CD4-positive, CD25-positive, alpha-beta regulatory T cell (primary cell): Measurements from ENCODE around the gene LRMDA. TPM values are rescaled to one million over a fixed set of nuclear protein-coding genes. Genes with fewer than 3 reads are reported as not detected.

Experiments used
- ATAC-seq, 2 donors: fragments of 150-1000 bp; cut with Tn5 transposase; one replicate each; pipeline ENCODE4 v1.10.0; 2021; ENCODE audit warnings: low read depth in 2 of 2, moderate number of reproducible peaks in 2 of 2, moderate library complexity in 1 of 2
- DNase-seq, 3 donors: peaks; one replicate each; pipeline versions ENCODE4 v3.0.0 to v3.0.0-alpha.2; 2012 to 2022; ENCODE audit warnings: mixed read lengths in 1 of 3
- H3K27ac ChIP-seq: one replicate; pipeline ENCODE4 v1.7.0; 2013; ENCODE audit warnings: mild to moderate bottlenecking, low read length; ENCODE audit not compliant: insufficient read depth, poor library complexity, severe bottlenecking
- H3K27me3 ChIP-seq: one replicate; pipeline ENCODE4 v1.7.0; 2013; ENCODE audit warnings: low read length; ENCODE audit not compliant: control insufficient read depth, insufficient read depth
- H3K36me3 ChIP-seq: one replicate; pipeline ENCODE4 v1.7.0; 2013; ENCODE audit warnings: mild to moderate bottlenecking, low read length, moderate library complexity; ENCODE audit not compliant: control insufficient read depth, insufficient read depth
- H3K4me1 ChIP-seq: 2 replicates; pipeline ENCODE4 v1.7.0; 2013; ENCODE audit warnings: mild to moderate bottlenecking, low read length; ENCODE audit not compliant: insufficient read depth, control insufficient read depth, poor library complexity, severe bottlenecking
- H3K4me3 ChIP-seq: one replicate; pipeline ENCODE4 v1.7.0; 2013; ENCODE audit warnings: low read depth, mild to moderate bottlenecking, low read length, moderate library complexity
- H3K9me3 ChIP-seq, 2 experiments: 1 replicate in 1 of 2; 2 replicates in 1 of 2; pipeline ENCODE4 v1.7.0; 2013; ENCODE audit warnings: low read length in 2 of 2, mild to moderate bottlenecking in 1 of 2, moderate library complexity in 1 of 2; ENCODE audit not compliant: control insufficient read depth in 2 of 2
- H3K27ac Mint-ChIP-seq, 3 donors: one replicate each; pipeline ENCODE4 v1.8.0; 2020 to 2022; ENCODE audit warnings: mild to moderate bottlenecking in 3 of 3, mixed read lengths in 3 of 3, moderate library complexity in 2 of 3
- H3K27me3 Mint-ChIP-seq: one replicate; pipeline ENCODE4 v1.8.0; 2022; ENCODE audit warnings: mild to moderate bottlenecking, mixed read lengths
- H3K36me3 Mint-ChIP-seq: one replicate; pipeline ENCODE4 v1.8.0; 2020; ENCODE audit warnings: mixed read lengths
- H3K4me1 Mint-ChIP-seq, 4 donors: one replicate each; pipeline ENCODE4 v1.8.0; 2020 to 2022; ENCODE audit warnings: mixed read lengths in 4 of 4, mild to moderate bottlenecking in 1 of 4
- H3K4me3 Mint-ChIP-seq, 4 donors: one replicate each; pipeline ENCODE4 v1.8.0; 2020 to 2022; ENCODE audit warnings: mild to moderate bottlenecking in 4 of 4, mixed read lengths in 4 of 4, moderate library complexity in 3 of 4
- H3K9me3 Mint-ChIP-seq, 7 donors: one replicate each; pipeline ENCODE4 v1.8.0; 2020 to 2022; ENCODE audit warnings: mixed read lengths in 7 of 7, mild to moderate bottlenecking in 3 of 7, moderate library complexity in 2 of 7
- polyA plus RNA-seq, 4 donors: library from polyadenylated mRNA; unstranded; fragments of 300-500 nt; fragmentation: Illumina TruSeq; gene quantifications; one replicate each; pipeline ENCODE4 v1.2.3, GENCODE V29; 2021
- total RNA-seq: library from RNA; stranded (reverse); gene quantifications from one replicate; pipeline ENCODE4 v1.2.3, GENCODE V29; 2022

LRMDA gene
- total and polyA plus RNA-seq, 5 donors from 2014 or later = 0.10 TPM; not detected in 4

DNA sequence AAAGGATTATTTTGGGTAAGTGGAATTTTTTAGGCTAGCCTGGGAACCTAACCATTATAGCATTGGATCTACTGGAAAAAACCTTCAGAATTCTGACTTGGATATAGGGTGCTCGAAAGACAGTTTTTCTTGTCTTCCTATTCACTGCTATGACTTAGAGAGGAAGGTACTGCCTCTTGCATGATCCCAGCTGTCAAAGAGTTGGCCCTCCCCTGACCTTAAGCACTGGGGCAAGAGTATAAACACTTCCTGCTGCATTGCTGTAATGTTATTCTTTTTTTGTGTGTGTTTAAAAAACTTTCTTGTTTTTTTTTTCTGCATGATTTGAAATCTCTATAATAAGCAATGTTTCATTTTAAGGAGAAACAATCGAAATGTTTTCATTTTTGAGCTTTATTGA is 113.0 kb downstream of the LRMDA start:
- no peaks in the 10 kb centered on the region for H3K36me3 ChIP-seq
- Mint-ChIP-seq H3K4me3 (no peak overlapping the region), H3K4me1 (no peaks in the 10 kb centered on the region), H3K9me3 (peaks cover 0 to 4% (median 0%) of the 10 kb centered on the region in 7 donors), H3K36me3 (no peaks in the 10 kb centered on the region), H3K27me3 (peaks cover 10% of the 10 kb centered on the region), H3K27ac (no peak overlapping the region)
- no peaks in the 10 kb centered on the region for H3K4me1 ChIP-seq
- H3K27me3 ChIP-seq = peaks cover 6% of the 10 kb centered on the region
- H3K27ac ChIP-seq = no peak overlapping the region
- ATAC-seq (no peak), DNase-seq (no peak)
- no peaks in the 10 kb centered on the region for H3K9me3 ChIP-seq
- no peak overlapping the region for H3K4me3 ChIP-seq

DNA sequence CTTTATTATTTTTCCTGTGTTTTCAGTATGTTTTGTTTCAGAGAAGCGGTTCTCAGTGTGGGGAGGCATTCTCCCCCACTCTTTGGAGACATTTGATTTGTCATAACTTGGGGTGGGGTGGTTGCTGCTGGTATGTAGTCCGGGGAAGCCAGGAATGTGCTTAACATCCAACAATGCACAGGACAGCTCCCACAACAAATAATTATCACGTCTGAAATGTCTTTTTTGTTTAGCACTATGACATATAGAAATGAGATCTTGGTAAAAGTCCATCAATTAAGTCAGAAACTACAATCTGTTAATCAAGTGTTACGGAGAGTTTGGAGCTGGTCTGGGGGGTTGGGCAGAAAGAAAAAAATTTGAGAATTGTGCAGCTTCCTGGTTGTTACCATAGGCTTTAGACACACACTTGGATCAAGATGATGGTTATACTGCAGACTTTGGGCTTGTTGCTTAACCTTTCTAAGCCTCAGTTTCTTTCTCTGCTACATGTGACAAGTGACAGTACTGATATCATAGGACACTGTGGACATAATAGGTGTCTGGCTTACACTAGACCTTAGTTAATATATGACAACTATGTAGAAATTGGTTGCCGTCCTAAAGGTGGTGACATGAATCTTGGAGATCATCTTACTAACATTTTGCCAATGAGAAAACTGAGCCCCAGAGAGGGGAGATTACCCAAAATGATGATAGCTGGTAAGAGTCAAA is 113.7 kb downstream of the LRMDA start:
- peaks cover 4% of the 10 kb centered on the region for H3K27me3 Mint-ChIP-seq
- Histone ChIP-seq H3K27me3 (peaks cover 4% of the 10 kb centered on the region), H3K36me3 (no peaks in the 10 kb centered on the region), H3K27ac (no peak overlapping the region), H3K4me3 (no peak overlapping the region), H3K9me3 (no peaks in the 10 kb centered on the region), H3K4me1 (no peaks in the 10 kb centered on the region)
- H3K4me3 Mint-ChIP-seq = no peak overlapping the region
- DNase-seq = no peak
- H3K36me3 Mint-ChIP-seq = no peaks in the 10 kb centered on the region
- no peaks in the 10 kb centered on the region for H3K4me1 Mint-ChIP-seq
- no peak overlapping the region for H3K27ac Mint-ChIP-seq
- no peak for ATAC-seq
- H3K9me3 Mint-ChIP-seq = peaks cover 0 to 6% (median 0%) of the 10 kb centered on the region in 7 donors

DNA sequence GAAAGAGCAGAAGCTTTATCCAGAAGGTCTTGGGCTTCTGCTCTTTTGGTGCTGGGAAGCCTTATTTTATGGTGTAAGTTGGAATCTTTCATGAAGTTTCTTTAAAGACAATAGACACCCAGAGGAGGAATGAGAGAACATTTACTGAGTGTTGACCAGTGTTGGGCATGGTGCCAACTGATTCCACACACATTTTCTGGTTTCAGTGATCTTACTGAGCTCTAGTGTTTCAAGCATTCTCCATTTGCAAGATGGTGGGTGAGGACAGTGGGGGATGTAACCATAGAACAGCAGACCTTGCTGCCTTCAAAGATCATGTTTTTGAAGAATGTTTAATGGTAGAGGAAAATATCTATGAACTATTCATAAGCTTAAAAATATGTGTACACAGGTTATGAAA is 114.6 kb downstream of the LRMDA start:
- Histone ChIP-seq H3K27me3 (peaks cover 2% of the 10 kb centered on the region), H3K9me3 (no peaks in the 10 kb centered on the region), H3K36me3 (no peaks in the 10 kb centered on the region), H3K4me1 (no peaks in the 10 kb centered on the region), H3K4me3 (no peak overlapping the region), H3K27ac (no peak overlapping the region)
- DNase-seq = no peak
- Mint-ChIP-seq H3K36me3 (no peaks in the 10 kb centered on the region), H3K27ac (no peak overlapping the region), H3K9me3 (peaks cover 0 to 6% (median 0%) of the 10 kb centered on the region in 7 donors), H3K4me1 (no peaks in the 10 kb centered on the region), H3K4me3 (no peak overlapping the region), H3K27me3 (peaks cover 4% of the 10 kb centered on the region)
- no peak for ATAC-seq

DNA sequence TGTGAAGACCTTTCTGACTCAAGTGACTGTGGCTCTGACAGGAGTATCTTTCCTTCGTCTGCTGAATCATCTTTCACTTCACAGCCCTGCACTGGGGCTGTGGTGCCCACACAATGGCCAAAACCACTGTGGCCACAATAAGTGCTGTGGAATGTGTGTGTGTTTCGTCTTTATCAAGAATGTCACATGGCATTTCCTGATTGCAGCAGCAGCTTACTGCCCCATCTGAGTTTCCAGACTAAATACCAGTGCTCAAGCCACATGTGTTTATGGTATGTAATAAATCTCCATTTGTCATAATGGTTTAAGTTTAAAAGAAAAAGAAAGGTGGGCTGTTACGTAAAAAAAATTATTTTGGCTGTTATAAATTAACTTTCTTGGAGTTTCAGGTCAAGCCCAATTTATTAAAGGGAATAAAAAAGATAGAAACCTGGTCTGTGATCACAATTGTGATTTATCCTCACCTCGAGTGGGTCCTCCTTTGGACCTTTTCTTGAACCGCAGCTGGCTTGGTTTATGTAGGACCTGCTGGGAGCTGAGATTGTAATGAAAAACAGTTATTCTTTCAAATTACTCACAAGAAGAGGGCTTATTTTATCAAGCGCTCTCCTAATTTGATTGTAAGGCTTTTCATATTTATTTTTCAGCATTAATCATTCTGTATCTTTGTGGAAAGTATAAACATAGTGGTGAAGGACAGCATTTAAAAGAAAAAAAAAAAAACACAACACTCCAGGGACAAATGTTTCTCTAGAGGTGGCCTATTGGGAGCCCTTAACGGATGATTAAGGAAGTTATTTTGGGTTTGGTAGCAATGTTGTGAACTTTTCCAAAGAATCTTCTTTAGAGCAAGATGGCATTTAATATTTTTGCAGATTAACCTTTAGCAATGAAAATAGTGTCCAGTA is 116.2 kb downstream of the LRMDA start:
- no peak for ATAC-seq
- Mint-ChIP-seq H3K27me3 (peaks cover 4% of the 10 kb centered on the region), H3K4me3 (no peak overlapping the region), H3K4me1 (no peaks in the 10 kb centered on the region), H3K27ac (no peak overlapping the region), H3K36me3 (no peaks in the 10 kb centered on the region), H3K9me3 (peaks cover 0 to 8% (median 4%) of the 10 kb centered on the region in 7 donors)
- Histone ChIP-seq H3K36me3 (no peaks in the 10 kb centered on the region), H3K4me3 (no peak overlapping the region), H3K27me3 (peaks cover 2% of the 10 kb centered on the region), H3K9me3 (no peaks in the 10 kb centered on the region), H3K27ac (no peak overlapping the region), H3K4me1 (no peaks in the 10 kb centered on the region)
- no peak for DNase-seq

DNA sequence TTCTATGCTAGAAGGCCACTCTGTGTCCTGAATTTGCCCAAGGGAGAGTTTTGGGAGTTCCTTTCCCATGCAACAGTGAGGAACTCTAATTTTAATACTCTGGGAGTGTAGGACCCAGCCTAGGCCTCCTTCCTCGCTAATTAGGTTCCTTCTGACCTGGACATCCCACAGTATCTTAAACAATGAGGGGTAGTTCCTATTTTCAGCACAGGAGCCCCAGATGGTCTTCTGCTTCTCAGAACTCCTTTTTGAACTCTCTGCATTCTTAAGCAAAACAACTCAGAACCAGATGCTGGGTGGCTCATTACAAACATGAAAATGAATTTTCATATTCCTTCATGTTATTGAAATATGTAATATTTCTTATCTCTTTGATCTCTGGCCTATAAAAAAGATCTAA is 116.9 kb downstream of the LRMDA start:
- Mint-ChIP-seq H3K27me3 (peaks cover 4% of the 10 kb centered on the region), H3K27ac (no peak overlapping the region), H3K4me1 (no peaks in the 10 kb centered on the region), H3K4me3 (no peak overlapping the region), H3K36me3 (no peaks in the 10 kb centered on the region), H3K9me3 (peaks cover 0 to 11% (median 4%) of the 10 kb centered on the region in 7 donors)
- ATAC-seq (no peak), DNase-seq (no peak)
- no peak overlapping the region for H3K4me3 ChIP-seq
- no peaks in the 10 kb centered on the region for H3K36me3 ChIP-seq
- no peaks in the 10 kb centered on the region for H3K4me1 ChIP-seq
- no peaks in the 10 kb centered on the region for H3K9me3 ChIP-seq
- peaks cover 2% of the 10 kb centered on the region for H3K27me3 ChIP-seq
- no peak overlapping the region for H3K27ac ChIP-seq

DNA sequence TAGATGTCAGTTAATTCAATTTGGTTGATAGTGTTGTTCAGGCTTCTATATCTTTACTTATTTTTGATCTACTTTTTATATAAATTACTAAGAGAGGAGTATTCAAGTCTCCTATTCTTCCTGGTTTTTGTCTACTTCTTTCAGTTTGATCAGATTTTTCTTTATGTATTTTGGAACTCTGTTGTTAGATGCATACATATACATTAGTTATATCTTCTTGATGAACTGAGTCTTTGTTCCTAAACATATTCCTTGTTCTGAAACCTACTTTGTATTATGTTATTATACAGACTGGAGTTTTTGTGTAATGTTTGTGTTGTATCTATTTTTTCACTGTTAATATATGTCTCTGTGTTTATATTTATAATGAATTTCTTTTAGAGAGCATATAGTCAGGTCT is 118.8 kb downstream of the LRMDA start:
- H3K4me1 ChIP-seq = no peaks in the 10 kb centered on the region

DNA sequence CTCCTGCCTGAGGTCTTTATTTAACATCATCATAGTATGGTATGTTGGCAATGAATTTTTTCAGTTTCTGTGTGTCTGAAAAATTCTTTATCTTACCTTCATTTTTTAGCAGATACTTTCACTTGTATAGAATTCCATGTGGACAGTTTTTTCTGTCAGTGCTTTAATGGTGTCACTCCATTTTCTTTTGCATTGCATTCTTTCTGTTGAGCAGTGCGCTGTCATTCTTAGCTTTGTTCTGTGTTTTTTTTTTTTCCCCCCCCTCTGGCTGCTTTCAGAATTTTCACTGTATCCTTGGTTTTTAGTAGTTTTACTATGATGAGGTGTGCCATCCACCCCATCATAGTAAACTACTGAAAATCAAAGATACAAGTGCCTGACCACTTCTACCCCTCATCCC is 120.7 kb downstream of the LRMDA start:
- Mint-ChIP-seq H3K9me3 (peaks cover 0 to 11% (median 4%) of the 10 kb centered on the region in 7 donors), H3K4me3 (no peak overlapping the region), H3K36me3 (no peaks in the 10 kb centered on the region), H3K27me3 (peaks cover 9% of the 10 kb centered on the region), H3K4me1 (no peaks in the 10 kb centered on the region), H3K27ac (no peak overlapping the region)
- ATAC-seq (no peak), DNase-seq (no peak)
- no peaks in the 10 kb centered on the region for H3K36me3 ChIP-seq
- H3K27me3 ChIP-seq = no peaks in the 10 kb centered on the region
- no peak overlapping the region for H3K27ac ChIP-seq
- H3K9me3 ChIP-seq = no peaks in the 10 kb centered on the region
- H3K4me1 ChIP-seq = no peaks in the 10 kb centered on the region
- H3K4me3 ChIP-seq = no peak overlapping the region

More for the DNA sequence above, 118.8 kb downstream of the LRMDA start:
- DNase-seq = no peak
- no peak overlapping the region for H3K4me3 ChIP-seq
- Mint-ChIP-seq H3K36me3 (no peaks in the 10 kb centered on the region), H3K4me3 (no peak overlapping the region), H3K27ac (no peak overlapping the region), H3K4me1 (no peaks in the 10 kb centered on the region), H3K27me3 (peaks cover 8% of the 10 kb centered on the region), H3K9me3 (peaks cover 0 to 11% (median 4%) of the 10 kb centered on the region in 7 donors)
- no peak for ATAC-seq
- H3K27me3 ChIP-seq = no peaks in the 10 kb centered on the region
- H3K27ac ChIP-seq = no peak overlapping the region
- no peaks in the 10 kb centered on the region for H3K9me3 ChIP-seq
- no peaks in the 10 kb centered on the region for H3K36me3 ChIP-seq
